Raji (cell line): ENCODE data around the gene UBE2L5.

ENCODE experiments used
- POLR2A ChIP-seq: IDR thresholded peaks from 2 replicates; pipeline ENCODE4 v1.6.1; 2011; ENCODE audit warnings: low read depth, low read length, control low read depth; ENCODE audit not compliant: insufficient read depth

The UBE2L5 gene

GRCh38 chr13:30422054-30422839 is at the start of gene UBE2L5:
TSS of gene UBE2L5 (plus strand) at chr13:30422493. CDS start at chr13:30427991, 5,498 bp downstream.
- TF ChIP-seq POLR2A, result peak; percentile 80

- TF ChIP-seq POLR2A, result peak; percentile 36; the same call in 1 of the 2 replicates
These were observed 48.6 kb upstream of the UBE2L5 start for GRCh38 chr13:30373727-30374126.

DNA sequence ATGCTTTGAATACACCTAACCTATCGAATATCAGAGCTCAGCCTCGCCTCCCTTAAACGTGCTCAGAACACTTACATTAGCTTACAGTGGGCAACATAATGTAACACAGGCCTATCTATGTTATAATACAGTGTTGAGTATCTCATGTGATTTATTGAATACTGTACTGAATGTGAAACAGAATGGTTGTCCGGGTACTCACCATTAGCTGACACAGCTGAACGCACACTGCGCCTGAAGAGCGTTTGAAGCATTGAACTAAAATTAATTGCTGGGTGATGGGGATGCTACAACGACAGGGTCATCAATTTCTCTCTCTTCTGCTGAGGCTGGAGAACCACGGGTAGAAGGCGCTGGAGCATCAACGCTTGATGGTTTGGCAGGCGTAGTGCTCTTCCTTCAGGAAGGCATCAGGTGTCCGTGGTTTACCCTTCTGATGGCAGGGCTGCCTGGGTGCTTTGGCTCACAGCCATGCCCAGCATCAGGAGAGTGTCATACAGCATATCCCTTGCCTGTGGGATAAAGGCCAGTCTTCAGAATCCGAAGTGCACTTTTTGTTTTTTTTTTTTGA is 46.9 kb upstream of the UBE2L5 start:
- peak; percentile 24; the same call in 1 of the 2 replicates for TF ChIP-seq POLR2A

- peak; percentile 89 for TF ChIP-seq POLR2A
These were observed 45.6 kb upstream of the UBE2L5 start for GRCh38 chr13:30376426-30377311.

DNA sequence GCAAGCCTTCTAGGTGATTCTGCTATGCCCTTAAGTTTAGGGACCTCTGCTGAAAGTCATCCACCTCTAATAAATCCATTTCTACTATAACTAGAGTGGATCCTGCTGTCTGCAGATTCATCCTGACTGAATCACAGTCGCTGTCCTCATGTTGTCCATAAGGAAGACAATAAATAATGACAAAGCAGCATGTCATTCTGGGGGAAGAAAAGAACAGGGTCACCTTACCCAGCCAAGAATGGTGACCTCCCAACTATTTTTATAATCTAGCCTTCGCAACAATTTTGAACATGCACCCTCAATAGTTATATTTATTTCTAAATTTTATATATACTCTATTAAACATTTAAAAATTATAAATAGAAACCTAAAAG is 45.0 kb upstream of the UBE2L5 start:
- TF ChIP-seq POLR2A, result no peak

DNA sequence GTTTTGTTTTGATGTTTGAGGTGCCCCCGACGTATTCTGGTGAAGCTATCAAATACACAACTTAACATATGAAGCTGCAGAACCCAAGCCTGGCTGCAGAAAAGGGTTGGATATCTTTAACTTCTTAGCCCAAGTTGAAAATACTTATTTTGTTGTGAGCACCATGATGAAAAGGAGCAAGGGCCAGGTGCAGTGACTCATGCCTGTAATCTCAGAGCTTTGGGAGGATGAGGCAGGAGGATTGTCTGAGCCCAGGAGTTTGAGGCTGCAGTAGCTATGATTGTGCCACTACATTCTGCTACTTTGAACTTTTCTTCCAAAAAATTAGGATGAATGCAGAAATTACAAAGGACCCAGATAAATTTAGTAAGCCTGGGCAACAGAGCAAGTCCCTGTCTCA is 44.1 kb upstream of the UBE2L5 start:
- TF ChIP-seq POLR2A, result no peak

DNA sequence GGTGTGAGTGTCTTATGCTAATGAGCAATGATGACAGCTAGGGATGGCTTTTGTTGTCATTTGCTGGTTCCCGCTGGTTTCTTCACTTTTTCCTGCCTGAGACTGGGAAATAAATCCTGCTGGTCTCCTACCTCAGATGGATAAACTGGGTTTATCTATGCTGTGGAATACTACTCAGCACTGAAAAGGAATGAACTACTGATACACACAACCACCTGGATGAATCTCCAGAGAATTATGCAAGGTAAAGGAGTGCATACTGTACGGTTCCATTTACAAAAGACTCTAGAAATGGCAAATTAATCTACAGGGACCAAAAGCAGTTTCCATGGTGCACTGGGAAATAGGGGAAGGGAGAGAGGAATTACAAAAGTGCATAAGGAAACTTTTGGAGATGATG is 41.2 kb upstream of the UBE2L5 start:
- no peak for TF ChIP-seq POLR2A

DNA sequence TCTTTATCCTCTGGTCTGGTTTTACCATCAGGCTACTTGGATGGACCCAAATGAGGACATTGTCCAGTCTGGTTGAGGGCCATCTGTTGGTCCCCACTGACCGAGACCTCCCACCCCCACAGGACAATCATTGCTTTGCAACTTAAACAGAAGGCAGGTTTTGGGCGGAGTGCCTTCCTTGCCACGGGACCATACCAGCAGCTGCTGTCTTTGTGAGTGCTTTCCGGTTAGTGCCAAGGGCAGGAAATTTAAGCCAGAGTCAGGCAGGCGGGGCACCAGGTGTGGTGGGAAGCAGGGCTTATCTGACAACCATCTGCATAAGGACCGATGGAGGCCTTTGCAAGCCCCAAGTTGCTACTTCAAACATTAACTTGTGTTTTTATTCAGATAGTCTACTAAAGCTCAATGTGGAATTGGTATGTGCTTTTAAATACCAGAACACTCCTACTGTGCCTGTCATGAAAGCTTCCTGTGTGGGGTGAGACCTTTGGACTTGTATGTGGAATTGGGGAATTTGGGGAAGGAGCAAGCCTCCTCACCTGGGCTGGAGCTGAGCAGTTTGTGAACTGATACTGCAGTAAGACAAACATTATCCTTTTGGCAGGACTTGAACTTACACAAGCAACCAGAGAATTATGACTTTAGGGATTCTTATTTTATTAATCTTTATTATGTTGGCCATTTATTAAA is 39.3 kb upstream of the UBE2L5 start:
- no peak for TF ChIP-seq POLR2A

- TF ChIP-seq POLR2A, result no peak
These were observed 33.6 kb upstream of the UBE2L5 start for GRCh38 chr13:30388406-30389283.

DNA sequence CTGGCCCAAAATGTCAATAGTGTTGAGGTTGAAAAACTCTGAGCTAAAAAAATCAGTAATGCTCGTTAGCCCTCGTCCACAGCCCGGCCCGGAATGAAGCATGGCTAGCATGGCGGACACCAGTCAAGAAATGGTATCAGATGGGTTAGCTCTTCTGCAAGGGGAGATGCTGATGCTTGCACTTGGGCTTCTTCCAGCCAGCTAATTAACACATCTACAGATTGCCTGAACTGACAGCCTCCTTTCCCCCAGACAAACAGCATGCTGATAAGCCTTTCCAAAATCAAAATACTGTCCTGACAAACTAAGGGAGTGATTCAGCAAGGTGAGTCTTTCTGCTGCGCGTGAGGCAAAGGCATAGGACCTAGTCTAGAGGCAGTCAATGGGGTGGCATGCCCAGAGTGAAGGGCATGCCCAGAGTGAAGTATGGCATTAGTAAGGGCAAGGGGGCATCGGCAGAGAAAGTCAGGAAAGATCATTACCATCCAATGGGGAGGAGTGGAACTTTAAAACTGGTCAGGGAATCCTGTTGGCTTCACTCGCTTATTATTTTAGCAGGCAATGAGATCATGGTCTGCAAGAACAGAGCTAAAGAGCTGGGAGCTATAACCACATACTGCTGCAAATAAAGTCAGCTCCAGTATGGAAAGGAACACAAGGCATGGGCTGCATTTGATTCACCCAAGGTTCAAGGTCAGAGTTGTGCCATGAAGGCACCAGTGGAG is 30.2 kb upstream of the UBE2L5 start:
- no peak for TF ChIP-seq POLR2A

- TF ChIP-seq POLR2A, result no peak
These were observed 29.6 kb upstream of the UBE2L5 start for GRCh38 chr13:30392681-30393045.

DNA sequence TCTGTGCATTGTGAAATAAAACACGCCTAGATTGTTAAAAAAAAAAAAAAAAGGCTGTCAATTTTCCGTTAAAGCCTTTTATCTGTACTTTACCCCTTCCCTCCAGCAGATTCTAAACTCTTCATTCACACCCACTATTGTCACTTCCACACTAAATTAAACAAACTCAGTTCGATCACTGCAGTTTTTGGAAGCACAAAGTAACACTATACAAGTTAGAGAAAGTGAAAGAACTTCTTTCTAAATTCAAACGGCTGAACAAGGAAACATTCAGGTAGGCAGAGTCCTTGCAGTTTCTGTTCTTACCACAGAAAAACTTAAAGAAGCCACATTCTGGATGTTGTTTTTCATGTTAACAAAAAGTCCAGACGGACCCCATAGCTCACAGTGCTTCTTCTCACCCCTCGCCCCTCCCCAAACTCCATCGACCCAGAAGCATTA is 27.5 kb upstream of the UBE2L5 start:
- no peak for TF ChIP-seq POLR2A
